ENCODE results near the gene NGEF. TPM values are rescaled to one million over a fixed set of nuclear protein-coding genes. Genes with fewer than 3 reads are reported as not detected.
A peak's percentile ranks its signal among the peaks of the same experiment; 100 is the strongest.

Gene NGEF
- total and polyA plus RNA-seq, 2 donors from 2014 or later = 4.8 to 5.3 TPM

GRCh38 chr2:232950751-232951150, 62.3 kb downstream of the NGEF start:
- TF ChIP-seq CTCF (IDR thresholded peaks at IDR 0.05; ENCODE audit: borderline replicate concordance, extremely low read depth, insufficient read depth) = no peak
- no peak overlapping the region for H3K9ac ChIP-seq (ENCODE audit: low read length in 3 of 3)
- no peaks in the 10 kb centered on the region for H3K9me3 ChIP-seq (ENCODE audit: control insufficient read depth in 2 of 3, insufficient read depth in 1 of 3, low read length in 3 of 3)
- DNase-seq = peak in 2 of 5 donors; percentile 34 to 51
- intact Hi-C loops (cut with DNase I) = no loop called here
- H3K4me3 ChIP-seq (ENCODE audit: low read length in 3 of 3) = no peak overlapping the region
- no peaks in the 10 kb centered on the region for H3K4me1 ChIP-seq (ENCODE audit: control insufficient read depth in 2 of 3, insufficient read depth in 2 of 3, low read depth in 1 of 3, low read length in 3 of 3)
- no peaks in the 10 kb centered on the region for H3K27me3 ChIP-seq (ENCODE audit: control insufficient read depth, insufficient read depth, low read length)
- H3K27ac ChIP-seq (ENCODE audit: low read depth in 2 of 2, low read length in 2 of 2) = no peak overlapping the region
- H3K36me3 ChIP-seq (ENCODE audit: control insufficient read depth in 2 of 3, insufficient read depth in 3 of 3, low read length in 3 of 3) = no peaks in the 10 kb centered on the region
- FAIRE-seq = no peak

- no peak for TF ChIP-seq CTCF (IDR thresholded peaks at IDR 0.05; ENCODE audit: borderline replicate concordance, extremely low read depth, insufficient read depth)
- H3K27ac ChIP-seq (ENCODE audit: low read depth in 2 of 2, low read length in 2 of 2) = no peak overlapping the region
- no peaks in the 10 kb centered on the region for H3K4me1 ChIP-seq (ENCODE audit: control insufficient read depth in 2 of 3, insufficient read depth in 2 of 3, low read depth in 1 of 3, low read length in 3 of 3)
- DNase-seq (no peak), FAIRE-seq (no peak)
- no peak overlapping the region for H3K9ac ChIP-seq (ENCODE audit: low read length in 3 of 3)
- H3K36me3 ChIP-seq (ENCODE audit: control insufficient read depth in 2 of 3, insufficient read depth in 3 of 3, low read length in 3 of 3) = no peaks in the 10 kb centered on the region
- H3K27me3 ChIP-seq (ENCODE audit: control insufficient read depth, insufficient read depth, low read length) = no peaks in the 10 kb centered on the region
- H3K9me3 ChIP-seq (ENCODE audit: control insufficient read depth in 2 of 3, insufficient read depth in 1 of 3, low read length in 3 of 3) = no peaks in the 10 kb centered on the region
- no peak overlapping the region for H3K4me3 ChIP-seq (ENCODE audit: low read length in 3 of 3)
- intact Hi-C loops (cut with DNase I) = no loop called here
Observed at GRCh38 chr2:232949016-232949415, 64.0 kb downstream of the NGEF start.

- intact Hi-C loops (cut with DNase I) = no loop called here
- no peak for TF ChIP-seq CTCF (IDR thresholded peaks at IDR 0.05; ENCODE audit: borderline replicate concordance, extremely low read depth, insufficient read depth)
- no peak overlapping the region for H3K27ac ChIP-seq (ENCODE audit: low read depth in 2 of 2, low read length in 2 of 2)
- H3K9me3 ChIP-seq (ENCODE audit: control insufficient read depth in 2 of 3, insufficient read depth in 1 of 3, low read length in 3 of 3) = peaks cover 0 to 5% (median 0%) of the 10 kb centered on the region in 3 donors
- no peaks in the 10 kb centered on the region for H3K4me1 ChIP-seq (ENCODE audit: control insufficient read depth in 2 of 3, insufficient read depth in 2 of 3, low read depth in 1 of 3, low read length in 3 of 3)
- no peak for FAIRE-seq
- H3K36me3 ChIP-seq (ENCODE audit: control insufficient read depth in 2 of 3, insufficient read depth in 3 of 3, low read length in 3 of 3) = no peaks in the 10 kb centered on the region
- no peak overlapping the region for H3K9ac ChIP-seq (ENCODE audit: low read length in 3 of 3)
- no peak for DNase-seq
- no peak overlapping the region for H3K4me3 ChIP-seq (ENCODE audit: low read length in 3 of 3)
- H3K27me3 ChIP-seq (ENCODE audit: control insufficient read depth, insufficient read depth, low read length) = no peaks in the 10 kb centered on the region
Observed at GRCh38 chr2:232942831-232943230, 70.2 kb downstream of the NGEF start.
